Measurements from ENCODE around the gene IL6. TPM values are rescaled to one million over a fixed set of nuclear protein-coding genes. Genes with fewer than 3 reads are reported as not detected.

IL6 gene
- total and polyA plus RNA-seq, 2 of the 8 experiments (the other 6 are each of a cell fraction or from before 2014, with no cell fraction given), result 0.12 to 0.41 TPM

- TF ChIP-seq CHD7 (IDR thresholded peaks at IDR 0.05; ENCODE audit: insufficient replicate concordance, low read length) (no peak), TBP (IDR thresholded peaks at IDR 0.05; ENCODE audit: low read depth, low read length) (no peak)
Observed at GRCh38 chr7:22772885-22773284, 45.9 kb downstream of the IL6 start (continued).
